Small intestine (tissue), 7 donors: ENCODE measurements around the gene PIGR. TPM values are rescaled to one million over a fixed set of nuclear protein-coding genes. Genes with fewer than 3 reads are reported as not detected.
A peak's percentile ranks its signal among the peaks of the same experiment; 100 is the strongest.

Source experiments
- DNase-seq, 2 donors: peaks; one replicate each; pipeline versions ENCODE4 v3.0.0 to v3.0.0-alpha.2; 2013
- FAIRE-seq: peaks from 2 replicates; lab custom pipeline; 2012; peaks lifted over from hg19 to GRCh38; lab: Jason Lieb, UNC
- H3K27ac ChIP-seq, 3 donors: one replicate each; pipeline ENCODE4 v1.5.1; 2013; ENCODE audit warnings: low read length in 2 of 3, mild to moderate bottlenecking in 2 of 3, control low read depth in 1 of 3, inconsistent platforms in 1 of 3, low read depth in 1 of 3, moderate library complexity in 1 of 3
- H3K27me3 ChIP-seq, 3 donors: one replicate each; pipeline ENCODE4 v1.6.1; 2013; ENCODE audit warnings: low read length in 3 of 3, inconsistent platforms in 1 of 3; ENCODE audit not compliant: control insufficient read depth in 3 of 3, insufficient read depth in 3 of 3
- H3K36me3 ChIP-seq, 3 donors: one replicate each; pipeline ENCODE4 v1.6.1; 2013; ENCODE audit warnings: low read length in 3 of 3, inconsistent platforms in 1 of 3, low read depth in 1 of 3, mild to moderate bottlenecking in 1 of 3, moderate library complexity in 1 of 3; ENCODE audit not compliant: control insufficient read depth in 3 of 3, insufficient read depth in 2 of 3
- H3K4me1 ChIP-seq, 3 donors: one replicate each; pipeline ENCODE4 v1.6.1; 2013; ENCODE audit warnings: low read length in 2 of 3, inconsistent platforms in 1 of 3, low read depth in 1 of 3, mild to moderate bottlenecking in 1 of 3, moderate library complexity in 1 of 3; ENCODE audit not compliant: control insufficient read depth in 3 of 3, insufficient read depth in 2 of 3
- H3K4me3 ChIP-seq, 3 donors: one replicate each; pipeline ENCODE4 v1.5.1; 2013; ENCODE audit warnings: low read length in 3 of 3, control low read depth in 1 of 3, inconsistent platforms in 1 of 3, low read depth in 1 of 3, mild to moderate bottlenecking in 1 of 3, moderate library complexity in 1 of 3
- H3K9me3 ChIP-seq, 2 donors: one replicate each; pipeline ENCODE4 v1.6.1; 2013; ENCODE audit warnings: low read depth in 1 of 2, low read length in 1 of 2; ENCODE audit not compliant: control insufficient read depth in 2 of 2, insufficient read depth in 1 of 2
- WGBS, 3 donors: extraction: QIAGEN DNeasy Blood & Tissue Kit; methylation state at CpG; one replicate each; pipeline ENCODE4 v1.1.7; 2013; 5-methylcytosine and 5-hydroxymethylcytosine counted together
- polyA plus RNA-seq, 4 donors: library from polyadenylated mRNA; stranded (reverse) in 3 of 4; unstranded in 1 of 4; fragments of 200-250 nt in 3 of 4; fragments of 120-200 nt in 1 of 4; gene quantifications; one replicate each; pipeline versions ENCODE4 v1.2.1 to v1.2.3, GENCODE V29; 2013
- donor health status: healthy with polysubstance abuse.
- donor health status: control.
- donor health status: control.
- donor health status: Bipolar disorder and iron deficiency.
- donor health status: healthy.

The PIGR gene
- polyA plus RNA-seq, 4 donors = 2.7 to 3,013 (median 498) TPM

GRCh38 chr1:206965781-206966180 is 19.5 kb upstream of the PIGR start:
- no peak for FAIRE-seq
- Histone ChIP-seq H3K9me3 (peaks cover 0 to 3% of the 10 kb centered on the region in 2 donors), H3K27me3 (no peaks in the 10 kb centered on the region), H3K36me3 (peaks cover 0 to 16% (median 0%) of the 10 kb centered on the region in 3 donors), H3K27ac (no peak overlapping the region), H3K4me1 (peaks cover 18 to 60% (median 20%) of the 10 kb centered on the region in 3 donors), H3K4me3 (no peak overlapping the region)
- DNase-seq = no peak
- 89 to 100% (median 96%) methylated on average over 2 of the region's 2 CpGs for whole genome bisulfite sequencing, 3 donors

GRCh38 chr1:206963740-206964139 is 17.5 kb upstream of the PIGR start:
- FAIRE-seq = no peak
- Histone ChIP-seq H3K4me1 (peaks cover 10 to 41% (median 10%) of the 10 kb centered on the region in 3 donors), H3K27me3 (no peaks in the 10 kb centered on the region), H3K27ac (peak overlapping the region; percentile 38 to 60 (median 49)), H3K36me3 (peaks cover 0 to 27% (median 0%) of the 10 kb centered on the region in 3 donors), H3K4me3 (no peak overlapping the region), H3K9me3 (peaks cover 0 to 3% of the 10 kb centered on the region in 2 donors)
- 65 to 85% (median 71%) methylated on average over 1 of the region's 1 CpG for WGBS, 3 donors
- DNase-seq = peak in 1 of 2 donors; percentile 69

DNA sequence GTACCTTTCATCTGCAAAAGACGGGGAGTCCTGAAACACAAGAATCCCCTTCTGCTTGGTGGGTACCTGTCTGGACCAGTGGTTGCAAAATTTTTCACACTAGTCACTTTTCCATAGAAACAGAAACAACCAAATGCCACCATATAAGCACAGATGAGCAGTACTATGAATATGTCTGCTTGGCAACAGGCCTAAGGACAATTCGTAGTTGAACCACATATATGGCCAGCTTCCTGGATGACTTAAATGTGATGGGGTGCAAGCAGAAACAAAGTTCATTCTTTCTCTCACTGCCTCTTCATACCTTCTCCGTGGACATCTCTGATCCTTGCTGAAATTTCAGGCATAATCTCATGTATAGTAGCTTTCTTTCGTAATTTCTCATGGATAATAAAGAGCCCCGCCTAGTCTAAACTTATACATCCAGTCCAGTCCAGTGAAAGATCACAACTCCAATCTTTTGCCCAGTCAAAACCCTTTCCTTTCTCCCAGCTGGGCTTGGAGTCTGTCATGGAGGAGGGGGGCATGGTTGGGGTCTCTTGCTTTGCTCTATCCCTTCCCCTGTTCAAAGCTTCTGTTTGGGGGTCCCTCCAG is 16.9 kb upstream of the PIGR start:
- H3K4me1 ChIP-seq = peaks cover 10 to 37% (median 11%) of the 10 kb centered on the region in 3 donors
- H3K27ac ChIP-seq = peak overlapping the region; percentile 38 to 60 (median 49)
- 52 to 77% (median 61%) methylated on average over 5 of the region's 5 CpGs for WGBS, 3 donors
- H3K36me3 ChIP-seq = peaks cover 0 to 27% (median 0%) of the 10 kb centered on the region in 3 donors
- H3K4me3 ChIP-seq = no peak overlapping the region
- no peaks in the 10 kb centered on the region for H3K27me3 ChIP-seq
- H3K9me3 ChIP-seq = peaks cover 0 to 3% of the 10 kb centered on the region in 2 donors
- DNase-seq = peak in 1 of 2 donors; percentile 48
- no peak for FAIRE-seq

- Histone ChIP-seq H3K27ac (no peak overlapping the region), H3K27me3 (no peaks in the 10 kb centered on the region), H3K9me3 (peaks cover 0 to 3% of the 10 kb centered on the region in 2 donors), H3K4me1 (peaks cover 5 to 37% (median 11%) of the 10 kb centered on the region in 3 donors), H3K36me3 (peaks cover 0 to 27% (median 0%) of the 10 kb centered on the region in 3 donors), H3K4me3 (no peak overlapping the region)
- 85 to 96% (median 87%) methylated on average over 7 of the region's 7 CpGs for WGBS, 3 donors
- DNase-seq (no peak), FAIRE-seq (no peak)
Observed at GRCh38 chr1:206962272-206962671, 16.0 kb upstream of the PIGR start.

GRCh38 chr1:206961668-206962067 is 15.4 kb upstream of the PIGR start:
- H3K4me3 ChIP-seq = no peak overlapping the region
- 65 to 95% (median 81%) methylated on average over 3 of the region's 3 CpGs for WGBS, 3 donors
- DNase-seq (no peak), FAIRE-seq (no peak)
- peaks cover 0 to 3% of the 10 kb centered on the region in 2 donors for H3K9me3 ChIP-seq
- H3K27ac ChIP-seq = no peak overlapping the region
- H3K27me3 ChIP-seq = no peaks in the 10 kb centered on the region
- H3K36me3 ChIP-seq = peaks cover 0 to 27% (median 0%) of the 10 kb centered on the region in 3 donors
- peaks cover 3 to 37% (median 11%) of the 10 kb centered on the region in 3 donors for H3K4me1 ChIP-seq

DNA sequence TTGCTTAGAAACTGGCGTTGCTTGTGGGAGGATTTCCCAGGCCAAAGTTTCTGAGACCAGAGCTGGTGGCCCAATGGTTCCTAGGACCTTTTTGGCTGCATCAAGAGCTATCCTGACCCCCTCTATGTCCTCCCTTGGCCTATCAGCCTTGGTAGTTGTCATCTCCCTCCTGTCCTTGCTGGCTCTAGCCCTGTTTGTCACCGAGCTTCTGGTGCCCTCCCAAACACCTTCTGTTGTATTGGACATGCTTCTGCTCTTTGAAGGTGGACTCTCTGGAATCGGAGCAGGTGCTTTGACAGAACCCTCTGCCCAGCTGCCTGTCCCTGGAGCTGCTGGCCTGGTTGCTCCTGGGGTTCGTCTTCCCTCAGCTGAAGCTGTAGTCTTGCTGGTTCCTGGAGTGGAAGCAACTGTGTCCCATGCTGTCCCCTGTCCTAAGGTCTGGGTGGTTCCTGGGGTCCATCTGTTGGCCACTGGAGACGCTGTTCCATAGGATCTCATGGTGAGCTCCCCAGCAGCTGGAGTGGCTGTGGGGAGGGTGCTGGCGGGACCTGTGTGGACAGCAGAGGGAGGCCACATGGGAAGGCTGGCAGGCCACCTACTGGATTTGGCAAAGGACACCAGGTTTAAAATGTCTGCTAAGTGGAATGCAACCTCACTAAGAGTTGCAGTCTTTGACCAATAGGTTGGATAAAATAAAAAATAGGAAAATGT is 14.6 kb upstream of the PIGR start:
- FAIRE-seq = no peak
- WGBS, 3 donors = 86 to 90% (median 89%) methylated on average over 6 of the region's 6 CpGs

DNA sequence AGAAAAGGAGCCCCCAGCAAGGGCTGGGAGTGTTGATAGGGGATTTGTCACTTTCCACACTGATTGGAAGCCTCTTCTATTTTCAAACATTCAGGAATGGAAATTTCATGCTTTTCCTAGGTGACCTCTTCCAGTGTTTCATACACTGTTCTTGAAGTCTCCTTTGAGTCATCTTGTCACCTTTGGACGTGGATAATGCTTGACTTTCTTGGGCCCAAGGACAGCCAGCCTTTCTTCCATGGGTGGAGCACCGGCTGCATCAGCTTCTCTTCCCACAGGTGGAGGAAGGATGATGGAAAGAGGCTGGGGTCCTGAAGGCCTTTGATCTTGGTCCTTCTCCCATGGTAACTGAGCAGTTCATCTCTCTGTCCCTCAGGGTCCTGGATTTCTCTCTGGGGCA is 11.9 kb upstream of the PIGR start:
- Histone ChIP-seq H3K4me3 (no peak overlapping the region), H3K9me3 (no peaks in the 10 kb centered on the region), H3K27me3 (no peaks in the 10 kb centered on the region), H3K4me1 (peaks cover 3 to 53% (median 19%) of the 10 kb centered on the region in 3 donors), H3K27ac (peak overlapping the region in 2 of 3 donors; percentile 11 to 33), H3K36me3 (peaks cover 0 to 26% (median 0%) of the 10 kb centered on the region in 3 donors)
- WGBS, 3 donors = 41 to 69% (median 50%) methylated on average over 2 of the region's 2 CpGs
- FAIRE-seq (no peak), DNase-seq (peak in 1 of 2 donors; percentile 84)

More for the DNA sequence above, 14.6 kb upstream of the PIGR start:
- Histone ChIP-seq H3K4me1 (peaks cover 6 to 43% (median 14%) of the 10 kb centered on the region in 3 donors), H3K27me3 (no peaks in the 10 kb centered on the region), H3K4me3 (no peak overlapping the region), H3K36me3 (peaks cover 0 to 27% (median 0%) of the 10 kb centered on the region in 3 donors), H3K9me3 (peaks cover 0 to 3% of the 10 kb centered on the region in 2 donors), H3K27ac (no peak overlapping the region)
- DNase-seq = no peak

DNA sequence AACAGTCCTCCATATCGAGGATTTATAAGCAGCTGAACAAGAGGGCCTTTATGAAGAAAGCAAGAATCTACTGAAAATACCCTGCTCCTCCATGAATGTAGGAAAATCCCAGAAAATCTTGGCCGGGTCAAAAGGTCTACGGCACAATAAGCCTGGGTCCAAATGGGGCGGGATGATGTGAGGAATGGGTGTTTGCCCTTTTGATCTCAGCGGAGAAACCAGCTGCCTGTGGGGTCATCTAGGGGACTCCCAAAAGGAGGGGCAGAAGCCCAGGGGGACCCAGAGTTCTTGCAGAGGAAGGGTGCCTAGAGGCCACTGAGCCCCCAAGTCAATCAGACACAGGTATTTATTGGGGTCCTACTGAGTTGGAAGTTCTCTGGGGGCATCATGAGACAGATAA is 11.4 kb upstream of the PIGR start:
- no peak overlapping the region for H3K4me3 ChIP-seq
- DNase-seq (no peak), FAIRE-seq (no peak)
- peak overlapping the region in 2 of 3 donors; percentile 11 to 33 for H3K27ac ChIP-seq
- H3K36me3 ChIP-seq = peaks cover 0 to 26% (median 0%) of the 10 kb centered on the region in 3 donors
- peaks cover 3 to 57% (median 21%) of the 10 kb centered on the region in 3 donors for H3K4me1 ChIP-seq
- no peaks in the 10 kb centered on the region for H3K9me3 ChIP-seq
- WGBS, 3 donors = 59 to 81% (median 76%) methylated on average over 5 of the region's 5 CpGs
- H3K27me3 ChIP-seq = no peaks in the 10 kb centered on the region
